ENCODE data around the gene LRRC27. TPM values are rescaled to one million over a fixed set of nuclear protein-coding genes. Genes with fewer than 3 reads are reported as not detected.
A peak's percentile ranks its signal among the peaks of the same experiment; 100 is the strongest.

LRRC27 gene
- total RNA-seq, 2 experiments from 2014 or later: 13.0 to 17.3 TPM

DNA sequence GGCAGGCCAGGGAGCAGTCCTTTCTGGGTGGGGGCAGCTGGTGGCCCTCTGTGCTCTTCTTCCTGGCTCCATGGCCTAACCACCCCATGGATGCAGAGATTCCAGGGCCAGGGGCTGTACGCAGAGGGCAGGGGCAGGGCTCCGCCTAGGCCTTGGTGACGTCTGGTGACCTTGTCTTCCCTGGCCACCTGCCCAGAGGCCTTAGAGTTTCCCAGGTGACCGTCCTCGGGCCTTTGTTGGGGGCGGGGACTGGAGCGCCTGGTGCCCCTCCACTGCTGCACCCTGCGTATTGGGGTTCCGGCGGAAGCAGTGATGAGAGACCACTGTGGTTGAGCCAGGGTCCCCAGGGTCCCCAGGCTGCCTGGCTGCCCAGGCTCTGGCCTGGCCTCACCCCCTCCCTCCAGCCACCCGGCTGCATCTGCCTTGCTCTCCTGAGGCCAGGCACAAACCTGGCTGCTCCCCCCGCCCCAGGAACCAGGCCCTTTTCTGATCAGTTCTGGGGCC, 75.3 kb downstream of the LRRC27 start:
- intact Hi-C loops (cut with micrococcal nuclease; ENCODE audit: unreplicated experiment): no loop called here
- Histone ChIP-seq H3K9me3 (ENCODE audit: low read length) (no peaks in the 10 kb centered on the region), H3K36me3 (ENCODE audit: insufficient read depth, low read length) (no peaks in the 10 kb centered on the region), H2AFZ (ENCODE audit: low read length) (no peak overlapping the region), H3K4me2 (ENCODE audit: low read length) (no peak overlapping the region), H4K20me1 (ENCODE audit: insufficient read depth, low read length) (no peaks in the 10 kb centered on the region), H3K79me2 (ENCODE audit: insufficient read depth, low read depth, low read length) (no peaks in the 10 kb centered on the region), H3K9me2 (ENCODE audit: insufficient read depth, low read length) (no peaks in the 10 kb centered on the region), H3K27ac (ENCODE audit: low read depth, low read length, poor library complexity, severe bottlenecking) (no peak overlapping the region), H3K4me1 (ENCODE audit: insufficient read depth, low read length, poor library complexity, severe bottlenecking) (peaks cover 7% of the 10 kb centered on the region), H3K4me3 (ENCODE audit: low read depth, low read length, poor library complexity, severe bottlenecking) (no peak overlapping the region)
- no TSS peak for BruUV-seq (replicated peaks)
- no peak for DNase-seq (ENCODE audit: low spot score)
- TF ChIP-seq EZH2phosphoT487 (IDR thresholded peaks at IDR 0.05; ENCODE audit: borderline replicate concordance, low read depth, low read length): no peak
- TF ChIP-seq, protein P1, sequence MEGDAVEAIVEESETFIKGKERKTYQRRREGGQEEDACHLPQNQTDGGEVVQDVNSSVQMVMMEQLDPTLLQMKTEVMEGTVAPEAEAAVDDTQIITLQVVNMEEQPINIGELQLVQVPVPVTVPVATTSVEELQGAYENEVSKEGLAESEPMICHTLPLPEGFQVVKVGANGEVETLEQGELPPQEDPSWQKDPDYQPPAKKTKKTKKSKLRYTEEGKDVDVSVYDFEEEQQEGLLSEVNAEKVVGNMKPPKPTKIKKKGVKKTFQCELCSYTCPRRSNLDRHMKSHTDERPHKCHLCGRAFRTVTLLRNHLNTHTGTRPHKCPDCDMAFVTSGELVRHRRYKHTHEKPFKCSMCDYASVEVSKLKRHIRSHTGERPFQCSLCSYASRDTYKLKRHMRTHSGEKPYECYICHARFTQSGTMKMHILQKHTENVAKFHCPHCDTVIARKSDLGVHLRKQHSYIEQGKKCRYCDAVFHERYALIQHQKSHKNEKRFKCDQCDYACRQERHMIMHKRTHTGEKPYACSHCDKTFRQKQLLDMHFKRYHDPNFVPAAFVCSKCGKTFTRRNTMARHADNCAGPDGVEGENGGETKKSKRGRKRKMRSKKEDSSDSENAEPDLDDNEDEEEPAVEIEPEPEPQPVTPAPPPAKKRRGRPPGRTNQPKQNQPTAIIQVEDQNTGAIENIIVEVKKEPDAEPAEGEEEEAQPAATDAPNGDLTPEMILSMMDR (conservative IDR thresholded peaks at IDR 0.05; ENCODE audit: low read length): no peak
- ChIA-PET POLR2A (no interaction called here), CTCF (ENCODE audit: unreplicated experiment) (no interaction called here)

DNA sequence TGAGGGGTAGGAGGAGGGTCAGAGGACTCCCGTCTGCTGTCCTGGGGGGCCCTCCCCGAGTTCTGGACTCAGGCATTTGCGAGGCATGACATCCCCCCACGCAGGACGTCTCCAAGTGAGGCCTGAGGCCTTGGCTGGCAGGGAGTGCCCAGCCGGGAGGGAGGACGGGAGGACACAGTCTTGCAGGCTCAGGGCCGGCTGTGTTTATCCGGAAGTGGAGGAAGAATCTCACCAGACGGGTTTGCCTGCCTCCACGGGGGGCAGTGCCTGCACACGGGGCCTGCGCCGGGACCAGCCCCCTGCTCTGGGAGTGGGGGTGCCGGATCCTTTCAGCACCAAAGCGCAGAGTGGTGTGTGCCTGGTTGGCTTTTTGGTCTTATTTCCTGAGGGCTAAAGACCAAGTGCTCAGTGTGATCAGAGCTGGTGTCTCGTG, 75.9 kb downstream of the LRRC27 start:
- H3K4me2 ChIP-seq (ENCODE audit: low read length): no peak overlapping the region
- no peak overlapping the region for H3K4me3 ChIP-seq (ENCODE audit: low read depth, low read length, poor library complexity, severe bottlenecking)
- ChIA-PET CTCF (ENCODE audit: unreplicated experiment) (no interaction called here), POLR2A (interaction anchor here (1.0 kb wide), 1 partner anchor 13 kb away, joined by 4 read pairs; no protein-coding TSS in a partner anchor)
- H3K27ac ChIP-seq (ENCODE audit: low read depth, low read length, poor library complexity, severe bottlenecking): no peak overlapping the region
- no peaks in the 10 kb centered on the region for H3K79me2 ChIP-seq (ENCODE audit: insufficient read depth, low read depth, low read length)
- no peak overlapping the region for H2AFZ ChIP-seq (ENCODE audit: low read length)
- H4K20me1 ChIP-seq (ENCODE audit: insufficient read depth, low read length): no peaks in the 10 kb centered on the region
- peaks cover 7% of the 10 kb centered on the region for H3K4me1 ChIP-seq (ENCODE audit: insufficient read depth, low read length, poor library complexity, severe bottlenecking)
- no peaks in the 10 kb centered on the region for H3K36me3 ChIP-seq (ENCODE audit: insufficient read depth, low read length)
- H3K9me3 ChIP-seq (ENCODE audit: low read length): no peaks in the 10 kb centered on the region
- intact Hi-C loops (cut with micrococcal nuclease; ENCODE audit: unreplicated experiment): no loop called here
- BruUV-seq (replicated peaks): no TSS peak
- TF ChIP-seq EZH2phosphoT487 (IDR thresholded peaks at IDR 0.05; ENCODE audit: borderline replicate concordance, low read depth, low read length): no peak
- TF ChIP-seq, protein P1 (conservative IDR thresholded peaks at IDR 0.05; ENCODE audit: low read length): no peak
- peak; percentile 17 for DNase-seq (ENCODE audit: low spot score)
- H3K9me2 ChIP-seq (ENCODE audit: insufficient read depth, low read length): no peaks in the 10 kb centered on the region

DNA sequence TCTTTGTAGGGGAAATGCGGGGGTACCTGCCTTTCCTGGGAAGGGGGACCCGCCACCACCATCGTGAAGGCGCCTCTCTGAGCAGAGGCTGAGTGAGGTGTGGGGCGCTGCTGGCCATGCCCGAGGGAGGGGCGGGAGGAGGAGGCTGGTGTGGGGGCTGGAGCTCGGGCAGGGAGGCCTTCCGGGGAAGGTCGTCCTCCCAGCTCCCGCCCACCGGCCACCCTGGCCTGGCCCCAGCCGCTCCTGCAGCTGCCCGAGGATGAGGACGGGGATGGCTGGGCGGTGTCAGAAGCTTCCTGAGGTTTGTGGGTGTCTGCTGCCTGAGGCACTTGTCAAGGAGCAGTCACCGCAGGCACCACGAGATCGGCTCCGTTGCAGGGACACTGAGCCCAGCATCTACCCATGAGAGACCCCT, 76.4 kb downstream of the LRRC27 start:
- H3K4me3 ChIP-seq (ENCODE audit: low read depth, low read length, poor library complexity, severe bottlenecking): no peak overlapping the region
- no peaks in the 10 kb centered on the region for H3K36me3 ChIP-seq (ENCODE audit: insufficient read depth, low read length)
- no peaks in the 10 kb centered on the region for H3K9me3 ChIP-seq (ENCODE audit: low read length)
- no peak for DNase-seq (ENCODE audit: low spot score)
- no peak overlapping the region for H2AFZ ChIP-seq (ENCODE audit: low read length)
- no peak for TF ChIP-seq EZH2phosphoT487 (IDR thresholded peaks at IDR 0.05; ENCODE audit: borderline replicate concordance, low read depth, low read length)
- TF ChIP-seq, protein P1 (conservative IDR thresholded peaks at IDR 0.05; ENCODE audit: low read length): no peak
- POLR2A ChIA-PET: interaction anchor here (1.0 kb wide), 1 partner anchor 12 kb away, joined by 4 read pairs; no protein-coding TSS in a partner anchor
- intact Hi-C loops (cut with micrococcal nuclease; ENCODE audit: unreplicated experiment): no loop called here
- H3K4me2 ChIP-seq (ENCODE audit: low read length): no peak overlapping the region
- peaks cover 7% of the 10 kb centered on the region for H3K4me1 ChIP-seq (ENCODE audit: insufficient read depth, low read length, poor library complexity, severe bottlenecking)
- H4K20me1 ChIP-seq (ENCODE audit: insufficient read depth, low read length): no peaks in the 10 kb centered on the region
- no peaks in the 10 kb centered on the region for H3K9me2 ChIP-seq (ENCODE audit: insufficient read depth, low read length)
- H3K27ac ChIP-seq (ENCODE audit: low read depth, low read length, poor library complexity, severe bottlenecking): no peak overlapping the region
- H3K79me2 ChIP-seq (ENCODE audit: insufficient read depth, low read depth, low read length): no peaks in the 10 kb centered on the region
- CTCF ChIA-PET (ENCODE audit: unreplicated experiment): no interaction called here
- no TSS peak for BruUV-seq (replicated peaks)
